Measurements from ENCODE around the gene SYCP2. TPM values are rescaled to one million over a fixed set of nuclear protein-coding genes. Genes with fewer than 3 reads are reported as not detected.

SYCP2 gene
- total RNA-seq, 4 donors from 2014 or later: 1.9 to 8.5 (median 5.9) TPM

DNA sequence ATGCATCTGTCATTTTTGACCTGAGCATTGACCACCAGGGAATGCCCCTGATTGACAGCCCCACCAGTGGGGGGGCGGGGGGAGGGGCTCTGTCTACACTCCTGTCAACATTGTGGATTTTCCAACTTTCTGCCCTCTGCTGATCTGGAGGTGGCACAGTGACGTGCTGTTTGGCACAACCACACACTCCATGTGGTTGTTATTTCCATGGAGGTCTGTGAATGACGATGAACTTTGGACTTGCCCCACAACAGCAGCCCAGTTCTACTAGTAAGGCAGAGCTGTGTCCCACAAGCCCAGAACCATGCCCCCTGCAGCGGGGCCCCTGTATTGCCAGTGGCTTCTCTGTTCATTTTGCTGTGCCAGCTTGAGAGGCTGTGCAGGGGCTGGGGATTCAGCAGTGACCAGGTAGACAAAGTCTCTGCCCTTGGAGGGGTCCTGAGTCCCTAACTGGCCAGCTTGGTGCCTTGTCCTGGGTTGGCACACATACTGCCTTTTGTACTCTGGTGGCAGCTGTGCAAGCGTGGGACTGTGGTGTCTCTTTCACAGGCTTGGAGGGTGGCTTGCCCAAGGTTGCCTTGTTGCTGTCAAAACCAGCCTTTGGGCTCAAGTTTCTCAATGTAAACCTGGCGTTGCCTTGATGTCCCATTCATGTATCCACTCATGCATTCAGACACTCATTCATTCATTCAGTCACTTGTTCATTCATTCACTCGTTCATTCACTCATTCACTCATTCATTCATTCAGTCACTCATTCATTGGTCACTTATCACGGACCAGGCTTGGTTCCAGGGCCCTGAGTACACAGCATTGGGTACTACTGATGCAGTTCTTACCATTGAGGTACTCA, 108.5 kb downstream of the SYCP2 start:
- 77 to 81% methylated on average over 7 to 8 of the region's 8 CpGs for WGBS, 2 donors

DNA sequence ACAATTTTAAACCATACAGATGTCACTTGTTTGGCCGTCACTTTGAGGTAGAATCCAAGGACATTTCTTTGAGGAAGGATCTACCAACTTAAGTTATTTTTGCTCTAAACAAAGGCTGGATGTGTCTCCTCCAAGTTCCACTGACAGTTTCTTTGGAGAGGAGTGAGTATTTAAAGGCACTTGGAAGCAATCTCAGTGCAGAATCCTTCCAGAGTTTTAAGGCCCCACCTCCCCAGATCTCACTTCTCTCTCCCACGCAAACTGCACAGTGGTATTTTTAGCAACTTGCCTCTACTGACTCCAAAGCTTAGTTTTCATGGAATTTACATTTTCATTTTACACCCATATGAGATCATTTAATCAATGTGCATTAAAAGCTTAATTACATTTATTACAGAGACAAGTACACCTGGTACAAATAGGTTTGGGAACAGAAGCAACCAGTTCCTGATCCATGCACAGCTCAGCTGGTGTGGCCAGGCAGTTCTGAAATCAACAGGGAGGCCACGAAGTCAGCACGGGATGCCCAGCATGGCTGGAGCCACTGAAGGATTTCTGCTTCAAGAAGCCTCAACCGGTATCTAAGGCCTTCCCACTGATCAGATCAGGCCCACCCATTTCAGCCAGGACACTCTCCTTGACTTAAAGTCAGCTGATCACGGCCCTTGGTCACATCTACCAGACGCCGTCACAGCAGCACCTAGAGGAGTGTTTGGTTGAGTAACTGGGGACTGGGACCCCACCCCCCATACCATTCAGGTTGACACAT, 109.8 kb downstream of the SYCP2 start:
- intact Hi-C loops (cut with DNase I): no loop called here
- 81% methylated on average over 7 to 8 of the region's 8 CpGs for WGBS, 2 donors
- no peaks in the 10 kb centered on the region for H3K36me3 ChIP-seq
- H3K4me3 ChIP-seq (replicated peaks in 1 of 3): no peak overlapping the region
- H3K4me1 ChIP-seq: no peaks in the 10 kb centered on the region
- no peak for TF ChIP-seq POLR2A (IDR thresholded peaks at IDR 0.05)
- TF ChIP-seq, protein P1, sequence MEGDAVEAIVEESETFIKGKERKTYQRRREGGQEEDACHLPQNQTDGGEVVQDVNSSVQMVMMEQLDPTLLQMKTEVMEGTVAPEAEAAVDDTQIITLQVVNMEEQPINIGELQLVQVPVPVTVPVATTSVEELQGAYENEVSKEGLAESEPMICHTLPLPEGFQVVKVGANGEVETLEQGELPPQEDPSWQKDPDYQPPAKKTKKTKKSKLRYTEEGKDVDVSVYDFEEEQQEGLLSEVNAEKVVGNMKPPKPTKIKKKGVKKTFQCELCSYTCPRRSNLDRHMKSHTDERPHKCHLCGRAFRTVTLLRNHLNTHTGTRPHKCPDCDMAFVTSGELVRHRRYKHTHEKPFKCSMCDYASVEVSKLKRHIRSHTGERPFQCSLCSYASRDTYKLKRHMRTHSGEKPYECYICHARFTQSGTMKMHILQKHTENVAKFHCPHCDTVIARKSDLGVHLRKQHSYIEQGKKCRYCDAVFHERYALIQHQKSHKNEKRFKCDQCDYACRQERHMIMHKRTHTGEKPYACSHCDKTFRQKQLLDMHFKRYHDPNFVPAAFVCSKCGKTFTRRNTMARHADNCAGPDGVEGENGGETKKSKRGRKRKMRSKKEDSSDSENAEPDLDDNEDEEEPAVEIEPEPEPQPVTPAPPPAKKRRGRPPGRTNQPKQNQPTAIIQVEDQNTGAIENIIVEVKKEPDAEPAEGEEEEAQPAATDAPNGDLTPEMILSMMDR (IDR thresholded peaks at IDR 0.05): no peak
- H3K27ac ChIP-seq: no peak overlapping the region
- no peaks in the 10 kb centered on the region for H3K9me3 ChIP-seq
- DNase-seq: no peak
- no peaks in the 10 kb centered on the region for H3K27me3 ChIP-seq

More for the DNA sequence above, 108.5 kb downstream of the SYCP2 start:
- Histone ChIP-seq H3K4me3 (replicated peaks in 1 of 3) (no peak overlapping the region), H3K4me1 (no peaks in the 10 kb centered on the region), H3K9me3 (no peaks in the 10 kb centered on the region), H3K27ac (no peak overlapping the region), H3K27me3 (no peaks in the 10 kb centered on the region), H3K36me3 (no peaks in the 10 kb centered on the region)
- DNase-seq: no peak
- TF ChIP-seq, protein P1 (IDR thresholded peaks at IDR 0.05): no peak
- no peak for TF ChIP-seq POLR2A (IDR thresholded peaks at IDR 0.05)
- intact Hi-C loops (cut with DNase I): no loop called here

DNA sequence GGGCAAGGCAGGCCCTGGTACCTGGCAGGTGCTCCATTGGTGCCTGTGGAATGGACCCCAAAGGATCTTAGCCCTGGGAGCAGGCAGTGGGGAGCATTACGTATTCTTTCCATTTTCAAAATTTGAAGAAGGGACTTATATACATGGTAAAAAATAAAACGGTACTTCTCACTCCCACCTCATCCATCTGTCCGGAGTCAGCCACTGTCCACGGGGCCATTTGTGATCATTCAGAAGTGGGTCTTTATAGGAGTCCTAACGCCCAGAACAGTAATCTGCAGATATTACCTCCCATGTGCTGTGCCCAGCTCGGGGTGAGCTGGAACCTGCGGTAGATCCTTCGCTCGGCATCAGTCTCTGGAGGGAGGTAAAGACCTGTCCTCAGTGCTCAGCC, 110.4 kb downstream of the SYCP2 start:
- no peaks in the 10 kb centered on the region for H3K4me1 ChIP-seq
- TF ChIP-seq, protein P1 (IDR thresholded peaks at IDR 0.05): no peak
- TF ChIP-seq POLR2A (IDR thresholded peaks at IDR 0.05): no peak
- 65 to 87% methylated on average over 9 of the region's 9 CpGs for WGBS, 2 donors
- H3K27ac ChIP-seq: no peak overlapping the region
- H3K9me3 ChIP-seq: no peaks in the 10 kb centered on the region
- H3K4me3 ChIP-seq (replicated peaks in 1 of 3): no peak overlapping the region
- H3K27me3 ChIP-seq: no peaks in the 10 kb centered on the region
- intact Hi-C loops (cut with DNase I): no loop called here
- no peak for DNase-seq
- H3K36me3 ChIP-seq: no peaks in the 10 kb centered on the region

GRCh38 chr20:59822291-59823029, 111.0 kb downstream of the SYCP2 start:
- DNase-seq: no peak
- Histone ChIP-seq H3K9me3 (no peaks in the 10 kb centered on the region), H3K27me3 (no peaks in the 10 kb centered on the region), H3K4me3 (replicated peaks in 1 of 3) (no peak overlapping the region), H3K27ac (no peak overlapping the region), H3K4me1 (no peaks in the 10 kb centered on the region), H3K36me3 (no peaks in the 10 kb centered on the region)
- 78 to 80% methylated on average over 21 of the region's 21 CpGs for WGBS, 2 donors
- TF ChIP-seq, protein P1 (IDR thresholded peaks at IDR 0.05): no peak
- no peak for TF ChIP-seq POLR2A (IDR thresholded peaks at IDR 0.05)
- intact Hi-C loops (cut with DNase I): no loop called here
